Spleen (tissue), 11 donors: Measurements from ENCODE around the gene UCK1. TPM values are rescaled to one million over a fixed set of nuclear protein-coding genes. Genes with fewer than 3 reads are reported as not detected.

Experiments used
- DNase-seq: peaks from one replicate; pipeline ENCODE4 v3.0.0-alpha.2; 2020
- H3K27ac ChIP-seq, 8 donors: fragments of 200-600 bp; sonication (generic) in 7 of 8; 1 replicate in 4 of 8; 2 replicates in 4 of 8; pipeline versions ENCODE4 v1.5.0 to v1.8.0; 2016 to 2021; ENCODE audit warnings: inconsistent platforms in 4 of 8, mild to moderate bottlenecking in 4 of 8, moderate library complexity in 1 of 8
- H3K27me3 ChIP-seq, 7 donors: fragments of 200-600 bp; sonication (generic) in 6 of 7; replicated peaks in 1 of 7; 1 replicate in 4 of 7; 2 replicates in 3 of 7; pipeline versions ENCODE4 v1.5.0 to v1.8.0; 2016 to 2021; ENCODE audit warnings: inconsistent platforms in 3 of 7, mild to moderate bottlenecking in 1 of 7
- H3K36me3 ChIP-seq, 6 donors: fragments of 200-600 bp; sonication (generic) in 5 of 6; 1 replicate in 4 of 6; 2 replicates in 2 of 6; pipeline versions ENCODE4 v1.5.0 to v1.8.0; 2016 to 2021; ENCODE audit warnings: inconsistent platforms in 2 of 6
- H3K4me1 ChIP-seq, 6 donors: fragments of 200-600 bp; sonication (generic) in 5 of 6; 1 replicate in 3 of 6; 2 replicates in 3 of 6; pipeline versions ENCODE4 v1.5.0 to v1.8.0; 2016 to 2021; ENCODE audit warnings: inconsistent platforms in 3 of 6
- H3K4me3 ChIP-seq, 8 donors: fragments of 200-600 bp; sonication (generic) in 7 of 8; 1 replicate in 4 of 8; 2 replicates in 4 of 8; pipeline versions ENCODE4 v1.5.0 to v1.8.0; 2016 to 2021; ENCODE audit warnings: inconsistent platforms in 4 of 8, mild to moderate bottlenecking in 4 of 8, moderate library complexity in 2 of 8
- H3K9me3 ChIP-seq, 8 donors: fragments of 200-600 bp; sonication (generic) in 7 of 8; 1 replicate in 4 of 8; 2 replicates in 4 of 8; pipeline versions ENCODE4 v1.5.0 to v1.8.0; 2016 to 2021; ENCODE audit warnings: inconsistent platforms in 4 of 8
- CTCF ChIP-seq, 11 experiments: fragments of 200-600 bp in 7 of 11; fragments of 450-650 bp in 4 of 11; sonication (generic) in 4 of 11; IDR thresholded peaks in 8 of 11; conservative IDR thresholded peaks in 3 of 11; 1 replicate in 7 of 11; 2 replicates in 4 of 11; pipeline versions ENCODE4 v1.4.0 to v1.8.0; 2016 to 2021; ENCODE audit warnings: antibody characterized with exemption in 11 of 11, inconsistent platforms in 4 of 11, mild to moderate bottlenecking in 1 of 11
- POLR2A ChIP-seq, 3 donors: fragments of 450-650 bp; IDR thresholded peaks; one replicate each; pipeline ENCODE4 v1.5.1; 2017; ENCODE audit warnings: antibody characterized with exemption in 3 of 3, mild to moderate bottlenecking in 1 of 3
- POLR2AphosphoS5 ChIP-seq, 3 donors: sonication (generic); formaldehyde crosslinking; IDR thresholded peaks; one replicate each; pipeline ENCODE4 v1.5.1; 2017; ENCODE audit warnings: antibody characterized with exemption in 3 of 3
- WGBS, 5 donors: extraction: QIAGEN DNeasy Blood & Tissue Kit in 3 of 5; methylation state at CpG; one replicate each; pipeline versions ENCODE4 v1.1.5 to v1.1.7; 2013 to 2018; 5-methylcytosine and 5-hydroxymethylcytosine counted together
- intact Hi-C: fragments of 100-400 bp; cut with DNase I; formaldehyde crosslinking; loops from one replicate; pipeline ENCODE4 v1.15.0; 2023; ENCODE audit warnings: low total_unique reads
- polyA plus RNA-seq, 3 donors: library from polyadenylated mRNA; stranded (reverse); fragments of 200-250 nt; gene quantifications; one replicate each; pipeline ENCODE4 v1.2.1, GENCODE V29; 2013
- total RNA-seq, 7 donors: library from RNA; depleted of rRNA in 3 of 7; stranded (reverse); fragments of >200 nt in 3 of 7; fragmentation: NEBNext Ultra II Directional in 4 of 7; extraction: Animal tissue kit (Norgen Biotek cat#: 25700) in 4 of 7; gene quantifications; one replicate each; pipeline versions ENCODE4 v1.1.0 to v1.2.1, GENCODE V29; 2016 to 2021
- donor health status: healthy with polysubstance abuse.
- donor health status: DM: no; HTN: no; CAD: no; lungs with moderate emphysema.
- donor health status: DM: no; HTN: no; CAD: no.
- donor health status: Bipolar disorder and iron deficiency.
- donor health status: healthy.
- donor health status: DM: no; HTN: no; CAD: no.
- donor health status: DM: yes; HTN: yes; CAD: no.

UCK1 gene
- total and polyA plus RNA-seq, 10 donors = 20.3 to 32.9 (median 23.8) TPM

- no peaks in the 10 kb centered on the region for H3K27me3 ChIP-seq
- TF ChIP-seq POLR2A (IDR thresholded peaks at IDR 0.05) (no peak), POLR2AphosphoS5 (IDR thresholded peaks at IDR 0.05) (no peak), CTCF (IDR thresholded peaks at IDR 0.05 in 8 of 11, conservative IDR thresholded peaks at IDR 0.05 in 3 of 11) (no peak)
- WGBS, 5 donors = 79 to 90% (median 84%) methylated on average over 16 of the region's 16 CpGs
- peaks cover 0 to 9% (median under 1%) of the 10 kb centered on the region in 8 donors for H3K9me3 ChIP-seq
- H3K4me3 ChIP-seq = no peak overlapping the region
- peaks cover 0 to 15% (median 2%) of the 10 kb centered on the region in 6 donors for H3K4me1 ChIP-seq
- H3K27ac ChIP-seq = no peak overlapping the region
- intact Hi-C loops = no loop called here
- no peak for DNase-seq
- H3K36me3 ChIP-seq = peaks cover 0 to 100% (median 79%) of the 10 kb centered on the region in 6 donors
Measured at GRCh38 chr9:131520503-131520902, 10.6 kb downstream of the UCK1 start.

- Histone ChIP-seq H3K4me1 (peaks cover 0 to 15% (median 2%) of the 10 kb centered on the region in 6 donors), H3K27ac (peak overlapping the region in 1 of 8 donors; percentile 28), H3K36me3 (peaks cover 0 to 100% (median 66%) of the 10 kb centered on the region in 6 donors), H3K27me3 (no peaks in the 10 kb centered on the region), H3K9me3 (peaks cover 0 to 17% (median 4%) of the 10 kb centered on the region in 8 donors), H3K4me3 (no peak overlapping the region)
- intact Hi-C loops = no loop called here
- no peak for DNase-seq
- WGBS, 5 donors = 95 to 100% (median 96%) methylated on average over 20 of the region's 20 CpGs
- TF ChIP-seq POLR2A (IDR thresholded peaks at IDR 0.05) = no peak
Measured at GRCh38 chr9:131518553-131518952, 12.5 kb downstream of the UCK1 start.

- Histone ChIP-seq H3K27ac (peak overlapping the region in 4 of 8 donors; percentile 10 to 30 (median 23)), H3K4me3 (no peak overlapping the region), H3K9me3 (peaks cover 0 to 17% (median 4%) of the 10 kb centered on the region in 8 donors), H3K36me3 (peaks cover 0 to 100% (median 67%) of the 10 kb centered on the region in 6 donors), H3K4me1 (peaks cover 0 to 21% (median 2%) of the 10 kb centered on the region in 6 donors), H3K27me3 (no peaks in the 10 kb centered on the region)
- DNase-seq = no peak
- intact Hi-C loops = no loop called here
- WGBS, 5 donors = 87 to 94% (median 88%) methylated on average over 11 of the region's 11 CpGs
- TF ChIP-seq POLR2AphosphoS5 (IDR thresholded peaks at IDR 0.05) (peak; percentile 46 to 66 (median 61)), POLR2A (IDR thresholded peaks at IDR 0.05) (no peak), CTCF (IDR thresholded peaks at IDR 0.05 in 8 of 11, conservative IDR thresholded peaks at IDR 0.05 in 3 of 11) (no peak)
Measured at GRCh38 chr9:131517761-131518190, 13.3 kb downstream of the UCK1 start.

GRCh38 chr9:131516930-131517329 lies 14.1 kb downstream of the UCK1 start:
- 95 to 97% (median 96%) methylated on average over 8 to 9 of the region's 9 CpGs for WGBS, 5 donors
- Histone ChIP-seq H3K4me3 (no peak overlapping the region), H3K9me3 (peaks cover 0 to 17% (median 4%) of the 10 kb centered on the region in 8 donors), H3K27me3 (no peaks in the 10 kb centered on the region), H3K36me3 (peaks cover 2 to 100% (median 65%) of the 10 kb centered on the region in 6 donors), H3K27ac (peak overlapping the region in 3 of 8 donors; percentile 40 to 75 (median 68)), H3K4me1 (peaks cover 0 to 21% (median 2%) of the 10 kb centered on the region in 6 donors)
- DNase-seq = no peak
- intact Hi-C loops = no loop called here
- TF ChIP-seq POLR2AphosphoS5 (IDR thresholded peaks at IDR 0.05) (no peak), CTCF (IDR thresholded peaks at IDR 0.05 in 8 of 11, conservative IDR thresholded peaks at IDR 0.05 in 3 of 11) (no peak), POLR2A (IDR thresholded peaks at IDR 0.05) (no peak)
